T-helper 1 cell (primary cell): ENCODE measurements around the gene WDR90.

Experiments
- DNase-seq, 5 donors: peaks; one replicate each; pipeline ENCODE4 v3.0.0-alpha.2; 2012 to 2020

Gene WDR90

GRCh38 chr16:710500-711075, 61.4 kb downstream of the WDR90 start:
- DNase-seq, result no peak

GRCh38 chr16:711084-711483, 61.9 kb downstream of the WDR90 start:
- DNase-seq, result no peak

- DNase-seq, result peak; percentile 63 to 75 (median 72)
Measured at GRCh38 chr16:711548-712320, 62.6 kb downstream of the WDR90 start.

- peak in 1 of 5 donors; percentile 34 for DNase-seq
Measured at GRCh38 chr16:712740-713250, 63.6 kb downstream of the WDR90 start.

- DNase-seq, result no peak
Measured at GRCh38 chr16:714079-714478, 64.9 kb downstream of the WDR90 start.

GRCh38 chr16:714558-715476, 65.7 kb downstream of the WDR90 start, which contains the start of gene METRN:
Gene METRN (plus strand): TSS chr16:715118. CDS start chr16:715290, 172 bp downstream.
- peak; percentile 80 to 88 (median 84) for DNase-seq

- DNase-seq, result no peak
Measured at GRCh38 chr16:715477-716199, 66.5 kb downstream of the WDR90 start.

GRCh38 chr16:716200-716568, 67.0 kb downstream of the WDR90 start:
- DNase-seq, result no peak

GRCh38 chr16:716768-717325, 67.7 kb downstream of the WDR90 start:
- no peak for DNase-seq
